ENCODE measurements around the gene DMBT1. TPM values are rescaled to one million over a fixed set of nuclear protein-coding genes. Genes with fewer than 3 reads are reported as not detected.

The DMBT1 gene
- total and polyA plus RNA-seq, 2 donors: 0.48 to 4.8 TPM

DNA sequence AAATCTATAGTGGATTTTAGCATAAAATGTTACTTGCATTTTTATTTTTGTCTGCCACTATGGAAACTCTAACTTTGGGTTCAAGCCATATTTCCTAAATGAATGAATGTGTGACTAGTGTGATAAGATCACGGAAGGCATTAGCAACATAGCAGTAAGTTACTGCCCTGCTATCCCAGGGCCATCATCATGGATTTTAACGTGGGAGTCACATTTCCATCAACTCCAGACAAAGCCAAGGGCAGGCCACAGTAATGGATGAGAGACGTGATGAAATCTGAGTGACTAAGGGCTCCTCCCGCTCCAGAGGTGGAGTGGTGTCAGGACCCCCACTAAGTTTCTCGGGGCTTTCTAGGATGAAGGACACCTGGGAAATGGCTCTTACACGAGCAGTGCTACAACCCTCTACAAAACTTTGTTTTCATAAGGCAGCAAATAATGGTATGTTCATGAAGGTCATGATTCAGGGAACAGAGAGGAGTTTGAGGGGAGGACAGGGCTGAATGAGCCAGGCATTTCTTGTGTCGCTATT, 104.8 kb downstream of the DMBT1 start:
- Histone ChIP-seq H3K27ac (ENCODE audit: low read depth) (no peak overlapping the region), H3K36me3 (ENCODE audit: insufficient read depth) (no peaks in the 10 kb centered on the region), H3K4me1 (ENCODE audit: insufficient read depth) (no peaks in the 10 kb centered on the region), H3K4me3 (ENCODE audit: low read depth, low read length) (no peak overlapping the region)
- no peak for DNase-seq (ENCODE audit: extremely low spot score)
- 61% methylated on average over 7 of the region's 7 CpGs for WGBS

DNA sequence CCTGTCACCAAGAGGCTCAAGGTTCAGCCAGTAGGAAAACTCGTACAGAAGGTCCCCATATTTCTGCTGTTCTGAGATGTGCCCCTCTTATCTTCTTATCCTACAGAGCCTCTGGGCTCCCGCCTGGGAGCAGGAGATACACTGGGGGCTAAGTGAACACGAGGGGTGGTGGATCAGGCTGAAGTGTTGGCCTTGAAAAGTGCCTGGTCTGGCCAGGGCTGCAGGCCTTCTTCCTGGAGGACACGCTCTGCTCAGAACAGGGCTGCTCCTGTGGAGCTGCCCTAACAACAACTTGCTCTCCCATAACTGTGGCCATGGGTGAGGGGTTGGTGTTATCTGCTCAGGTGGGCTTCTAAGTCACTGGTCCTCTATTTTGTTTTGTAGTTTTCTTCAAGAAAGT, 105.4 kb downstream of the DMBT1 start:
- H3K27ac ChIP-seq (ENCODE audit: low read depth): no peak overlapping the region
- DNase-seq (ENCODE audit: extremely low spot score): no peak
- WGBS: 66% methylated on average over 4 of the region's 4 CpGs
- H3K4me1 ChIP-seq (ENCODE audit: insufficient read depth): no peaks in the 10 kb centered on the region
- H3K36me3 ChIP-seq (ENCODE audit: insufficient read depth): no peaks in the 10 kb centered on the region
- H3K4me3 ChIP-seq (ENCODE audit: low read depth, low read length): no peak overlapping the region

DNA sequence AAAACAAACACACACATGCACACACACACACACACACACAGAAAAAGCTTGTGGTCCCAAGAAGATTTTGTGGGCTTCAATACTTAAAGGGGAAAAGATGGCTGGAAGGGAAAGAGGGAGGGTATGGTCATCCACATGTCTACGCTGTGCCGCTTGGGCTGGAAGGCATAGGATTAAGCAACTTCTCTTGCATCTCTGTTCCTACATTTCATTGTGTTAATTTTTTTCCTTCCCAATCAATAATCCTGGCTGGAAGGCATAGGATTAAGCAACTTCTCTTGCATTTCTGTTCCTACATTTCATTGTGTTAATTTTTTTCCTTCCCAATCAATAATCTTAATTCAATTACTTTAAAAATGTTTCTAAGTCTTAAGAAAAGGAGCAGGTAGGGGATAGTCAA, 108.5 kb downstream of the DMBT1 start:
- no peaks in the 10 kb centered on the region for H3K36me3 ChIP-seq (ENCODE audit: insufficient read depth)
- no peak for DNase-seq (ENCODE audit: extremely low spot score)
- H3K4me3 ChIP-seq (ENCODE audit: low read depth, low read length): no peak overlapping the region
- H3K27ac ChIP-seq (ENCODE audit: low read depth): no peak overlapping the region
- no peaks in the 10 kb centered on the region for H3K4me1 ChIP-seq (ENCODE audit: insufficient read depth)
- WGBS: 94% methylated on average over 2 of the region's 2 CpGs

- Histone ChIP-seq H3K27ac (ENCODE audit: low read depth) (no peak overlapping the region), H3K36me3 (ENCODE audit: insufficient read depth) (no peaks in the 10 kb centered on the region), H3K4me3 (ENCODE audit: low read depth, low read length) (no peak overlapping the region), H3K4me1 (ENCODE audit: insufficient read depth) (no peaks in the 10 kb centered on the region)
- WGBS: 62% methylated on average over 2 of the region's 2 CpGs
- DNase-seq (ENCODE audit: extremely low spot score): no peak
Observed at GRCh38 chr10:122669842-122670241, 109.3 kb downstream of the DMBT1 start.

GRCh38 chr10:122671355-122671754, 110.8 kb downstream of the DMBT1 start:
- Histone ChIP-seq H3K27ac (ENCODE audit: low read depth) (no peak overlapping the region), H3K4me3 (ENCODE audit: low read depth, low read length) (no peak overlapping the region), H3K36me3 (ENCODE audit: insufficient read depth) (no peaks in the 10 kb centered on the region), H3K4me1 (ENCODE audit: insufficient read depth) (no peaks in the 10 kb centered on the region)
- 55% methylated on average over 3 of the region's 3 CpGs for WGBS
- no peak for DNase-seq (ENCODE audit: extremely low spot score)

GRCh38 chr10:122672655-122673054, 112.1 kb downstream of the DMBT1 start:
- Histone ChIP-seq H3K36me3 (ENCODE audit: insufficient read depth) (no peaks in the 10 kb centered on the region), H3K4me1 (ENCODE audit: insufficient read depth) (no peaks in the 10 kb centered on the region), H3K27ac (ENCODE audit: low read depth) (no peak overlapping the region), H3K4me3 (ENCODE audit: low read depth, low read length) (no peak overlapping the region)
- 67% methylated on average over 4 of the region's 4 CpGs for WGBS
- no peak for DNase-seq (ENCODE audit: extremely low spot score)

DNA sequence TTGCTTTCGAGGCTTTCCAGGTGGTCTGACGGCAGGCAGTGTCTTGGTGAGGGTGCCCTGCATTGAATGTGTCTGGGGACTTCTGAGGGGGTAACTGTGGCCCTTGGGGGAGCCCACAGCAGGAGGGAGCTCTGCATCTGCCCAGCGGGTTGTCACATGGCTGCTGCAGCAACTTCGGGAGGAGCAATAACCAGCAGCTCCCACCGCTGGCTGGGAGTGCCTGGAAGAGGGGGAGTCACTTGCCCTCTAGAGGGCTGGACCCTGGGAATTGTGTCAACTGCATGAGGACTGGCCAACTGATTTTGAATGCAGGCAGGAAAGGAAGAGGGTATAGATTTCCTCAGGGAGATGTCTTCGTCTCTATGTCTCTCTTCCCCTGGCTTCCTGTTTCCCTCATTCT, 112.7 kb downstream of the DMBT1 start:
- H3K4me1 ChIP-seq (ENCODE audit: insufficient read depth): no peaks in the 10 kb centered on the region
- no peak for DNase-seq (ENCODE audit: extremely low spot score)
- H3K36me3 ChIP-seq (ENCODE audit: insufficient read depth): no peaks in the 10 kb centered on the region
- 49% methylated on average over 6 of the region's 6 CpGs for WGBS
- H3K4me3 ChIP-seq (ENCODE audit: low read depth, low read length): no peak overlapping the region
- H3K27ac ChIP-seq (ENCODE audit: low read depth): no peak overlapping the region

DNA sequence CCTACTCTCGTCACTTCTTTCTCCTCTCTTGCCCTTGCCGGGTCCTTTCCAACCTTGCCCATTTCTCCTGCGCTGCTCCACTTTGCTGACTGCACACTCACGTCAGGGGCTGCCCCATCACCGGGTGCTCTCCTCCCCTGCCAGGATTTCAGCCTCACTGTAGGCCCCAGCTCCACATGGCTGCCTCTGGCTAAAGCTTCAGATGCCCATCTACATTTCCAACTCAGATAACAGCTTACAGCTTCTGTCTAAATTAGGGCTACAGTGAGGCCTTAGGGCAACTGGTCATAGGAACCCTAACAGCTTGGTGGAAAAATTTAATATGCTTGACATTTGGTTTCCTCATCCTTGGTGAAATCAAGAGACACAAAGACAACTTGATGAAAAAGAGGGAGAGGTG, 113.2 kb downstream of the DMBT1 start:
- WGBS: 79% methylated on average over 5 of the region's 5 CpGs
- no peaks in the 10 kb centered on the region for H3K36me3 ChIP-seq (ENCODE audit: insufficient read depth)
- H3K27ac ChIP-seq (ENCODE audit: low read depth): no peak overlapping the region
- no peak for DNase-seq (ENCODE audit: extremely low spot score)
- no peak overlapping the region for H3K4me3 ChIP-seq (ENCODE audit: low read depth, low read length)
- H3K4me1 ChIP-seq (ENCODE audit: insufficient read depth): no peaks in the 10 kb centered on the region

- no peak for DNase-seq (ENCODE audit: extremely low spot score)
- no peaks in the 10 kb centered on the region for H3K36me3 ChIP-seq (ENCODE audit: insufficient read depth)
- H3K4me3 ChIP-seq (ENCODE audit: low read depth, low read length): no peak overlapping the region
- H3K27ac ChIP-seq (ENCODE audit: low read depth): no peak overlapping the region
- WGBS: 47% methylated on average over 8 of the region's 8 CpGs
- H3K4me1 ChIP-seq (ENCODE audit: insufficient read depth): no peaks in the 10 kb centered on the region
Observed at GRCh38 chr10:122674781-122675180, 114.2 kb downstream of the DMBT1 start.

DNA sequence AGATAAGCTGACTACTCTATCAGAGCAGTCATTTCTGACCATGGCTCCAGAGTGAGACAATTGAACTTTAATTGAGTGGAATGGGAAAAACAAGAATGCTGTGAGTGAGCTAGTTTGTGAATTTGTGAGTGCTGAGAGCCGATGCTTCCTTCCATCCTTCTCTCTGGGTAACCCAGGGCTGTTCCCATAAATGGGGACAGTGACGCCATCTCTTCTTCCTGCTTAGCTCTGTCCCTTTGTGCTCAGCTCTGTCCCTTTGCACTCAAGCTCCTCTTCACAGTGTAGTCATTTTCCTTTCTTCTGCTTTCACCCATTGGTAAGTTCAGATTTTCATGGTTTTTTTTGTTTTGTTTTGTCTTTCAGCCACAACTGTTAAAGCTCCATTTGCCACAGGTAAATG, 114.7 kb downstream of the DMBT1 start:
- no peak for DNase-seq (ENCODE audit: extremely low spot score)
- no peak overlapping the region for H3K4me3 ChIP-seq (ENCODE audit: low read depth, low read length)
- WGBS: 56% methylated on average over 2 of the region's 2 CpGs
- no peaks in the 10 kb centered on the region for H3K36me3 ChIP-seq (ENCODE audit: insufficient read depth)
- H3K27ac ChIP-seq (ENCODE audit: low read depth): no peak overlapping the region
- H3K4me1 ChIP-seq (ENCODE audit: insufficient read depth): no peaks in the 10 kb centered on the region

- no peak overlapping the region for H3K27ac ChIP-seq (ENCODE audit: low read depth)
- H3K4me3 ChIP-seq (ENCODE audit: low read depth, low read length): no peak overlapping the region
- H3K36me3 ChIP-seq (ENCODE audit: insufficient read depth): no peaks in the 10 kb centered on the region
- H3K4me1 ChIP-seq (ENCODE audit: insufficient read depth): no peaks in the 10 kb centered on the region
- DNase-seq (ENCODE audit: extremely low spot score): no peak
Observed at GRCh38 chr10:122678266-122678665, 117.7 kb downstream of the DMBT1 start.

- H3K4me3 ChIP-seq (ENCODE audit: low read depth, low read length): no peak overlapping the region
- H3K36me3 ChIP-seq (ENCODE audit: insufficient read depth): no peaks in the 10 kb centered on the region
- no peak for DNase-seq (ENCODE audit: extremely low spot score)
- no peak overlapping the region for H3K27ac ChIP-seq (ENCODE audit: low read depth)
- no peaks in the 10 kb centered on the region for H3K4me1 ChIP-seq (ENCODE audit: insufficient read depth)
- 68% methylated on average over 5 of the region's 5 CpGs for WGBS
Observed at GRCh38 chr10:122682522-122682921, 122.0 kb downstream of the DMBT1 start.

- 66% methylated on average over 6 of the region's 6 CpGs for WGBS
- no peak for DNase-seq (ENCODE audit: extremely low spot score)
- H3K27ac ChIP-seq (ENCODE audit: low read depth): no peak overlapping the region
- H3K36me3 ChIP-seq (ENCODE audit: insufficient read depth): no peaks in the 10 kb centered on the region
- no peak overlapping the region for H3K4me3 ChIP-seq (ENCODE audit: low read depth, low read length)
- no peaks in the 10 kb centered on the region for H3K4me1 ChIP-seq (ENCODE audit: insufficient read depth)
Observed at GRCh38 chr10:122688293-122688989, 127.9 kb downstream of the DMBT1 start.

- H3K4me1 ChIP-seq (ENCODE audit: insufficient read depth): no peaks in the 10 kb centered on the region
- no peaks in the 10 kb centered on the region for H3K36me3 ChIP-seq (ENCODE audit: insufficient read depth)
- no peak overlapping the region for H3K4me3 ChIP-seq (ENCODE audit: low read depth, low read length)
- no peak overlapping the region for H3K27ac ChIP-seq (ENCODE audit: low read depth)
- 56% methylated on average over 6 of the region's 6 CpGs for WGBS
- no peak for DNase-seq (ENCODE audit: extremely low spot score)
Observed at GRCh38 chr10:122689146-122689820, 128.7 kb downstream of the DMBT1 start.

Measured in urinary bladder (tissue), 4 donors.